Activated T-helper 1 cell treated with anti-CD3 and anti-CD28 coated beads, Interleukin-12 subunit alpha, Interleukin-12 subunit beta, Interleukin-2, Interleukin-4 antibody, amounts not matched to agents 30 ng/mL and 10 ng/mL and 1 ng/mL, durations not matched to agents 14 hours and 24 hours and 36 hours (primary cell): ENCODE measurements around the gene USE1. TPM values are rescaled to one million over a fixed set of nuclear protein-coding genes. Genes with fewer than 3 reads are reported as not detected.

Source experiments
- DNase-seq: peaks from one replicate; pipeline ENCODE4 v3.0.0; 2021; ENCODE audit warnings: low spot score
- H3K27ac Mint-ChIP-seq: one replicate; pipeline ENCODE4 v1.8.0; 2021; ENCODE audit warnings: mild to moderate bottlenecking, mixed read lengths
- H3K27me3 Mint-ChIP-seq: one replicate; pipeline ENCODE4 v1.8.0; 2022; ENCODE audit warnings: mild to moderate bottlenecking, moderate library complexity, mixed read lengths; ENCODE audit not compliant: insufficient read depth
- H3K36me3 Mint-ChIP-seq: one replicate; pipeline ENCODE4 v1.8.0; 2021; ENCODE audit warnings: low read depth, mixed read lengths
- H3K4me1 Mint-ChIP-seq: one replicate; pipeline ENCODE4 v1.8.0; 2021; ENCODE audit warnings: low read depth, mixed read lengths
- H3K4me3 Mint-ChIP-seq: one replicate; pipeline ENCODE4 v1.8.0; 2021; ENCODE audit warnings: mild to moderate bottlenecking, moderate library complexity, mixed read lengths
- H3K9me3 Mint-ChIP-seq: one replicate; pipeline ENCODE4 v1.8.0; 2021; ENCODE audit warnings: mixed read lengths
- intact Hi-C: fragments of 100-400 bp; cut with micrococcal nuclease; formaldehyde crosslinking; loops from one replicate; pipeline ENCODE4 v1.15.1; 2024
- total RNA-seq: library from RNA; stranded (reverse); gene quantifications from 2 replicates; pipeline ENCODE4 v1.2.3, GENCODE V29; 2022

USE1 gene
- total RNA-seq, 1 donor from 2014 or later = 34.6 TPM

DNA sequence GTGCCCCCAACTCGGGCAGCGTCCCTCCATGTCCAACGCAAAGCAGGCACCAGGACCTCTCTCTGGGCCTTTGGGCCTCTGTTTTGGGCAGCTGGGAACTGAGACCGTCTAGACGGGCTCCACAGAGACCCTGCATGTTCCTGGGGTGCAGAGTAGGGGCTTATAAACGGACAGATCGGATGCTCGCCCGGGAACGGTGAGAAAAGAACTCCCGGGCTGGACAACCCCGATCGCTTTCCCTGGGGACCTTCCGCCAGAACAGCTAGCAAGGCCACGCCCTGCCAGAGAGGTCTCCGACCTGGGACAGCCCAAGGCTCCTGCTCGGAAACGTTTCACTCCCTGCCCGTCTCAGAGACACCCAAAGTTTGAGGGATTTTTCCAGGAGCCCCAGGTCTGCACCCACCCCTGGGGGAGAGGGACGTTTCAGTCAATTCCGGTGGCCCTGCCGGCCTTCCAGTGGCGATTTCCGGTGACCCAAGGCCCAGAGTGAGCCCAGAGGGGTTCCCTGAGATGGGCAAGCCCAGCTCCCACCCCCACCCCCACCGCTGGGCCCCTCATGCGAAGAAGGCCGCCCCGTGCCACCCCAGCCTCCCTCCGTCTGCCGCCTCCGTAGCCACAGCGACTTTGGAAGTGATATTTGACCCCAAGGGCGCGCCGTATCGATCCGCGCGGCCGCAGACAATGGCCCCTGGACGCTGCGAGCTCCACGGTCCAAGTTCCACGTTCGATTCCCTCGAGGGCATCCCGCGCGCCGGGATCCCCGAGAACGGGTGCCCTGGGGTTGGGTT is 28.9 kb downstream of the USE1 start:
- DNase-seq = no peak
- intact Hi-C loops = no loop called here
- no peaks in the 10 kb centered on the region for H3K9me3 Mint-ChIP-seq
- peak overlapping the region; percentile 72 for H3K4me3 Mint-ChIP-seq
- H3K27ac Mint-ChIP-seq = peak overlapping the region; percentile 12
- H3K36me3 Mint-ChIP-seq = no peaks in the 10 kb centered on the region
- H3K27me3 Mint-ChIP-seq = peaks cover 14% of the 10 kb centered on the region
- H3K4me1 Mint-ChIP-seq = no peaks in the 10 kb centered on the region

- peak overlapping the region; percentile 12 for H3K27ac Mint-ChIP-seq
- DNase-seq = no peak
- H3K4me1 Mint-ChIP-seq = no peaks in the 10 kb centered on the region
- H3K27me3 Mint-ChIP-seq = peaks cover 14% of the 10 kb centered on the region
- no peaks in the 10 kb centered on the region for H3K36me3 Mint-ChIP-seq
- intact Hi-C loops = loop anchor here (1.0 to 5.0 kb wide), 2 partner anchors 19 to 47 kb away; partner anchors contain the start of gene OCEL1
- peak overlapping the region; percentile 72 for H3K4me3 Mint-ChIP-seq
- no peaks in the 10 kb centered on the region for H3K9me3 Mint-ChIP-seq
Measured at GRCh38 chr19:17244618-17245534, 29.7 kb downstream of the USE1 start.

DNA sequence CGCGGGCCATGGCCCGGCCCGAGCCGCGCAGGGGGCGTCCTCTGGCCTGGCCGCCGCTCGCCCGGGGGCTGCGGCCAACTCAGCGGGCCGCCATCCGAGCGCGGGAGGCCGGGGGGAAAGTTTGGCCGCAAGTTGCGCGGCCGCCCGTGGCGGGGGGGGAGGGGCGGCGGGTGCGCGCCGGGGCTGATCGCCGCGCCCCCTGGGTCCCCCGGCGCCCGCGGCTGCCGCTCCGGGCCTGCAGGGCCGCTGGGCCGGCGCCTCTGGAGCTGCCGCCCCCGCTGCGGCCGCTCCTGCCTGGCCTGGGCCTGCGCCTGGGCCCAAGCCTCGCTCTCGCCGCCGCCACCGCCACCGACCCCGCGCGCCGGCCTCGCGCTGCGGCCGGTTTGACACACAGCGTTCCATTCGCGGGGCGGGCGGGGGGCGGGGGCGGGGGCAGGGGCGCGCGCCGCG is 30.4 kb downstream of the USE1 start, which contains the start of gene NR2F6:
Gene NR2F6, minus strand, starts transcription at position 385 of the 450 bp plus-strand sequence. CDS start 699 bp downstream, outside the sequence.
- intact Hi-C loops = loop anchor here (1.0 to 5.0 kb wide), 2 partner anchors 19 to 47 kb away; partner anchors contain the start of gene OCEL1
- no peak for DNase-seq
- peaks cover 14% of the 10 kb centered on the region for H3K27me3 Mint-ChIP-seq
- H3K36me3 Mint-ChIP-seq = no peaks in the 10 kb centered on the region
- peak within 1 kb of the TSS; percentile 77 for H3K27ac Mint-ChIP-seq
- peak within 1 kb of the TSS; percentile 87 for H3K4me3 Mint-ChIP-seq
- H3K4me1 Mint-ChIP-seq = no peaks in the 10 kb centered on the region
- no peaks in the 10 kb centered on the region for H3K9me3 Mint-ChIP-seq

DNA sequence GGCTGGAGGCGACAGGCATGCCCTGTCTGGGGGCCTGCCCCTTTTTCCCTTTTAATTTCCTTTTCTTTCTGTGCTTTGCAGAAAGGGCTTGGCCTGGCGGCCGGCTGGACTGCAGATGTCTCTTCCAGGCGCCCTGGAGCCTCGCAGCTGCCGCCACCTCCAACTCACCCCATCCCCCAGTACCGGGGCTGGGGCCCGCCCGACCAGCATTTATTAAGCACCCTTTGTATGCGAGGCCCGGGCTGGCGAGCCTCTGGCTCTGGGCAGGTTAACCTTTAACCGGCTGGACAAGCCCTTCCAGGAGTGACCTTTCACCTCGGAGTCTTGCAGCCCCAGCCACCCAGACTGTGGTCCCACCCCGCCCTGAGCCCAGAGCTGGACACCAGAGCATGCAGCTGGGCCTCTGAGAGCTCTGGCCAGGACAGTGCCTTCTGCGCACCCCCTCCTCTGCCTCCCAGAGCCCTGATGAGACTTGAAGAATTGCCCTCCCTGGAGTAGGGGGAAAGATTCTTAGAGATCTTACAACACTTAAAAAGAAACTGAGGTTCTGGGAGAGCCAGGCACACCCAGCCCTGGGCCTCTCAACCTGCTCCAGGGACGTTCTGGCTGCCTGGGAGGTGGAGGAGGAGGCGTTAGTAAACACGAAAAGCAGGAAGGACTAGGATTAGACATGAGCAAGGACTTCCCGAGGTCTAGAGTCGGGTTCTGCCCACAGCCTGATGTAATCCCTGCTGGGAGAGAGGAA is 31.7 kb downstream of the USE1 start:
- Mint-ChIP-seq H3K27ac (peak overlapping the region; percentile 44), H3K4me3 (peak overlapping the region; percentile 74), H3K9me3 (no peaks in the 10 kb centered on the region), H3K27me3 (peaks cover 14% of the 10 kb centered on the region), H3K4me1 (no peaks in the 10 kb centered on the region), H3K36me3 (no peaks in the 10 kb centered on the region)
- no peak for DNase-seq
- intact Hi-C loops = loop anchor here (1.0 to 5.0 kb wide), 3 partner anchors 12 to 45 kb away; partner anchors contain the start of gene BABAM1

GRCh38 chr19:17248011-17248776 is 33.0 kb downstream of the USE1 start:
- intact Hi-C loops = loop anchor here (5.0 kb wide), 1 partner anchor 44 kb away; no protein-coding TSS in a partner anchor
- Mint-ChIP-seq H3K36me3 (no peaks in the 10 kb centered on the region), H3K4me1 (no peaks in the 10 kb centered on the region), H3K4me3 (no peak overlapping the region), H3K27ac (no peak overlapping the region), H3K27me3 (peaks cover 14% of the 10 kb centered on the region), H3K9me3 (no peaks in the 10 kb centered on the region)
- DNase-seq = no peak

DNA sequence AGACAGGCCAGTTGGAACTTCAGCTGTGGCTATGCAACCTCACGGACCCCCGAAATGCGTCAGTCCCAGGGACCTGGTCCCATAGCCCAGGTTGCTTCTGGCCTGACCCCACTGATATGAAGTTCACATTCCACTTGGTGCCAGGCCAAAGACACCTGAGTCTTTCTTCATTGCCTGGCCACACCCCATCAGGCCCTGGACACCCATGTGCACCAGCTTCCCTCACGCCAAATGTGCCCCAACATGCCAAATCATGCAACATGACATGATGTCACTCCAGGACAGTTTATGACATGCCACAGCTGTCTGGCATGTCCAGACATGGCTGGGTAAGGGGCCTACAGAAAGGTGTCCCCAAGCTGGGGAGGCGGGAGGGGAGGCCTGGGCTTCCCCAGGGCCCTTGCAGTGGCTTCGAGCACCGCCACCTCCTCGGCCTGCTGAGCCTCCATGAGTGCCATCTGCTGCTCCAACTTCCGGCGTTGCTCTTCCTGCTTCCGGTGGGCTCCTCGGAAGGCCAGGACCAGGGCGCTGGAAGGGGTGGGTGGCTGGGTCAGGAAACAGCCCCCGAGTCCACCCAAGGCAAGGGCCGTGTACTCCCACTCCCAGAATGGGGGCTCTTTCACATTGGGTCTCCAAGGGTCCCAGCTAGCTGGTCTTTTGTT is 34.9 kb downstream of the USE1 start:
- no peak overlapping the region for H3K27ac Mint-ChIP-seq
- H3K36me3 Mint-ChIP-seq = no peaks in the 10 kb centered on the region
- H3K27me3 Mint-ChIP-seq = peaks cover 8% of the 10 kb centered on the region
- H3K4me1 Mint-ChIP-seq = no peaks in the 10 kb centered on the region
- intact Hi-C loops = loop anchor here (5.0 kb wide), 1 partner anchor 42 kb away; no protein-coding TSS in a partner anchor
- DNase-seq = no peak
- no peak overlapping the region for H3K4me3 Mint-ChIP-seq
- no peaks in the 10 kb centered on the region for H3K9me3 Mint-ChIP-seq

GRCh38 chr19:17254636-17255035 is 39.5 kb downstream of the USE1 start:
- Mint-ChIP-seq H3K27ac (no peak overlapping the region), H3K4me3 (no peak overlapping the region), H3K36me3 (no peaks in the 10 kb centered on the region), H3K27me3 (no peaks in the 10 kb centered on the region), H3K9me3 (no peaks in the 10 kb centered on the region), H3K4me1 (no peaks in the 10 kb centered on the region)
- intact Hi-C loops = no loop called here
- no peak for DNase-seq

GRCh38 chr19:17255150-17255621 is 40.0 kb downstream of the USE1 start:
- Mint-ChIP-seq H3K4me1 (no peaks in the 10 kb centered on the region), H3K27ac (no peak overlapping the region), H3K36me3 (no peaks in the 10 kb centered on the region), H3K9me3 (no peaks in the 10 kb centered on the region), H3K4me3 (no peak overlapping the region), H3K27me3 (no peaks in the 10 kb centered on the region)
- DNase-seq = no peak
- intact Hi-C loops = no loop called here

GRCh38 chr19:17256130-17256529 is 41.0 kb downstream of the USE1 start:
- Mint-ChIP-seq H3K4me3 (no peak overlapping the region), H3K36me3 (no peaks in the 10 kb centered on the region), H3K4me1 (peaks cover 7% of the 10 kb centered on the region), H3K27me3 (no peaks in the 10 kb centered on the region), H3K9me3 (no peaks in the 10 kb centered on the region), H3K27ac (no peak overlapping the region)
- no peak for DNase-seq
- intact Hi-C loops = no loop called here

DNA sequence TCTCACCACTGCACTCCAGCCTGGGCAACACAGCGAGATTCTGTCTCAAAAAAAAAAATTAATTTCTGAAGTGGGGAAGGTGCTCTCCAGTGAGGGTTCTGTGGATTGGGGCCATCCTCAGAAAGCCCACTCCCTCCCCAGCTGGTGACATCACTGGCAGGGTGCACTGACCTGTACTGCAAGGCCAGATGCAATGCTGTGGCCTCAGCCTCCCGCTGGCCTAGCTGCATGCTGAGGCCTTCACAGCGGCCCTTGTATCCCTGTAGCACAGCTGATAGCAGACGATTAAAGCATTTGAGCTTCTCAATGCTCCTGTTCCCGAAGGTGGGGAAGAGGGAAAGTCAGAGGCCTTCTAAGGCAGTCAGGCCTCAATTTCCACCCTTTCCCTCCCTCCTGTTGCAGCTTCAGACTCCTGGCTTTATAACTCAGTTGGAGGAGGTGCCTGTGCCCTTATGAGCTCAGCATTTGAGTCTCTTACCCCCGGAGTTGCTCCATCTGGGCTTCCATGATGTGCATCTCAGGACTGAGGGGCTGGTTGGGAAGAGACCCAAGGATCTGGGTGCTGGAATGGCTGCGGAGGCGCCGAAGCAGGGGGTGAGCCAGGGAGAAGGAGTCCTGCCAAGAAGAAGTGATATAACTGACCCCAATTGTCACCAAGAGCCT is 44.1 kb downstream of the USE1 start:
- H3K27ac Mint-ChIP-seq = no peak overlapping the region
- no peaks in the 10 kb centered on the region for H3K27me3 Mint-ChIP-seq
- no peaks in the 10 kb centered on the region for H3K36me3 Mint-ChIP-seq
- no peak overlapping the region for H3K4me3 Mint-ChIP-seq
- DNase-seq = no peak
- no peaks in the 10 kb centered on the region for H3K9me3 Mint-ChIP-seq
- H3K4me1 Mint-ChIP-seq = peaks cover 7% of the 10 kb centered on the region
- intact Hi-C loops = no loop called here

GRCh38 chr19:17259934-17260333 is 44.8 kb downstream of the USE1 start:
- Mint-ChIP-seq H3K36me3 (no peaks in the 10 kb centered on the region), H3K27me3 (no peaks in the 10 kb centered on the region), H3K4me3 (no peak overlapping the region), H3K27ac (no peak overlapping the region), H3K9me3 (no peaks in the 10 kb centered on the region), H3K4me1 (peaks cover 11% of the 10 kb centered on the region)
- DNase-seq = no peak
- intact Hi-C loops = loop anchor here (1.0 kb wide), 2 partner anchors 22 to 193 kb away; no protein-coding TSS in a partner anchor
